Thoracic aorta (tissue), 2 donors: ENCODE measurements around the gene FOXF2. TPM values are rescaled to one million over a fixed set of nuclear protein-coding genes. Genes with fewer than 3 reads are reported as not detected.

Experiments
- ATAC-seq: fragments of 150-250 bp; one replicate; pipeline ENCODE4 v1.8.0; 2017; ENCODE audit warnings: low read depth; ENCODE audit not compliant: insufficient number of reproducible peaks, low FRiP score
- DNase-seq: peaks from one replicate; pipeline ENCODE4 v3.0.0-alpha.2; 2020; ENCODE audit warnings: low spot score
- H3K27ac ChIP-seq, 2 donors: fragments of 200-600 bp; sonication (generic); 1 replicate in 1 of 2; 2 replicates in 1 of 2; pipeline ENCODE4 v1.5.1; 2016; ENCODE audit warnings: mild to moderate bottlenecking in 2 of 2, moderate library complexity in 2 of 2
- H3K27me3 ChIP-seq: fragments of 200-600 bp; sonication (generic); replicated peaks from 2 replicates; pipeline ENCODE4 v1.6.0; 2016; ENCODE audit warnings: mild to moderate bottlenecking; ENCODE audit not compliant: insufficient read depth
- H3K36me3 ChIP-seq: fragments of 200-600 bp; sonication (generic); one replicate; pipeline ENCODE4 v1.5.1; 2016
- H3K4me1 ChIP-seq, 2 donors: fragments of 200-600 bp; sonication (generic); 1 replicate in 1 of 2; 2 replicates in 1 of 2; pipeline versions ENCODE4 v1.5.1 to v1.6.0; 2016; ENCODE audit warnings: low read depth in 2 of 2, mild to moderate bottlenecking in 1 of 2; ENCODE audit not compliant: control insufficient read depth in 1 of 2
- H3K4me3 ChIP-seq: fragments of 200-600 bp; sonication (generic); 2 replicates; pipeline ENCODE4 v1.5.1; 2016; ENCODE audit warnings: mild to moderate bottlenecking
- H3K9me3 ChIP-seq: fragments of 200-600 bp; sonication (generic); 2 replicates; pipeline ENCODE4 v1.5.1; 2016
- total RNA-seq, 2 donors: library from RNA; depleted of rRNA; stranded (reverse); fragments of >200 nt; gene quantifications; one replicate each; pipeline versions ENCODE4 v1.1.0 to v1.2.3, GENCODE V29; 2016
- TF ChIP-seq, protein P1 (sequence below): fragments of 200-600 bp; sonication (generic); IDR thresholded peaks from one replicate; pipeline ENCODE4 v1.5.1; 2019; ENCODE audit warnings: antibody characterized with exemption

The FOXF2 gene
- total RNA-seq, 2 donors from 2014 or later, result 0.41 TPM; not detected in 1

DNA sequence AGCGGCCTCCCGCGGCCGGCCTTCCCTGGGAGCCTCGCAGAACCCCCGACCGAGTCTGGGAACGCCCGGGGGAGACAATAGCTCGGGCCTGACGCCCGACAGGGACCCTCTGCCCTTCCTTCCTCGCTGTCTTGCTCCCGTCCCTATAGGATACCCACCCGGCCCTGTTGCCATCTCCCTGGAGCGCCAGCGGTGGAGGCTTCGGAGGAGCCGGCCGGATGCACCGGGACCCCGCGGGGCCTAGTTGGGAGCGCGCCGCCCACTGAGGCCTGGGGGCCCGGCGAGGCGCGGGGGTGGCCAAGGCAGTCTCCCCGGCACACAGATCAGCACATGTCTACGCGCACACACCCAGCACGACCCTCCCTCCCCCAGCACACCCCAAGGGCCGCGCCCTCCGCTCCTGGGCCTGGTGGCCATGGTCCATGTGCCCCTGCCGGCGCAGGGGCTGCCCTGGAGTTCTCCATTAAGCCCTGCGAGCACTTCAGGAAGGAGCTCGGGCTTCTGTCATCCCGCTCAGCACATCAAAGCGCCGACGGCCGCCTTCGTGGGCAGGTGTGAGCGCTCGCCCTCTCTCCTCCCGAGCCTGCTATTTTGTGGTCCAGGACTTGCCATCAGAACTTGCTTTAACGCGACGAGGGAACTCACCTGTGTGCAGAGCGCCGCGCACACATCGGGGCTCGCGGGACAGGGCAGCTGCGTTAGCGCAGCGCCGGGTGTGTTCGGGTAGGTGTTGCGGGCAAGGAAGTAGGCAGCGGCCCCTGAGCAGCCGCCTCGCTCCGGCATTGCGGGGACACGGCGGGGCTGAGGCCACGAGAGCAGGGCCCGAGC is 3.7 kb downstream of the FOXF2 start:
- no peaks in the 10 kb centered on the region for H3K9me3 ChIP-seq
- TF ChIP-seq, protein P1, sequence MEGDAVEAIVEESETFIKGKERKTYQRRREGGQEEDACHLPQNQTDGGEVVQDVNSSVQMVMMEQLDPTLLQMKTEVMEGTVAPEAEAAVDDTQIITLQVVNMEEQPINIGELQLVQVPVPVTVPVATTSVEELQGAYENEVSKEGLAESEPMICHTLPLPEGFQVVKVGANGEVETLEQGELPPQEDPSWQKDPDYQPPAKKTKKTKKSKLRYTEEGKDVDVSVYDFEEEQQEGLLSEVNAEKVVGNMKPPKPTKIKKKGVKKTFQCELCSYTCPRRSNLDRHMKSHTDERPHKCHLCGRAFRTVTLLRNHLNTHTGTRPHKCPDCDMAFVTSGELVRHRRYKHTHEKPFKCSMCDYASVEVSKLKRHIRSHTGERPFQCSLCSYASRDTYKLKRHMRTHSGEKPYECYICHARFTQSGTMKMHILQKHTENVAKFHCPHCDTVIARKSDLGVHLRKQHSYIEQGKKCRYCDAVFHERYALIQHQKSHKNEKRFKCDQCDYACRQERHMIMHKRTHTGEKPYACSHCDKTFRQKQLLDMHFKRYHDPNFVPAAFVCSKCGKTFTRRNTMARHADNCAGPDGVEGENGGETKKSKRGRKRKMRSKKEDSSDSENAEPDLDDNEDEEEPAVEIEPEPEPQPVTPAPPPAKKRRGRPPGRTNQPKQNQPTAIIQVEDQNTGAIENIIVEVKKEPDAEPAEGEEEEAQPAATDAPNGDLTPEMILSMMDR, result no peak
- H3K27ac ChIP-seq, result no peak overlapping the region
- peaks cover 14 to 35% of the 10 kb centered on the region in 2 donors for H3K4me1 ChIP-seq
- peaks cover 36% of the 10 kb centered on the region for H3K27me3 ChIP-seq
- no peak for ATAC-seq
- no peak for DNase-seq
- no peaks in the 10 kb centered on the region for H3K36me3 ChIP-seq
- H3K4me3 ChIP-seq, result peak overlapping the region; percentile 55

DNA sequence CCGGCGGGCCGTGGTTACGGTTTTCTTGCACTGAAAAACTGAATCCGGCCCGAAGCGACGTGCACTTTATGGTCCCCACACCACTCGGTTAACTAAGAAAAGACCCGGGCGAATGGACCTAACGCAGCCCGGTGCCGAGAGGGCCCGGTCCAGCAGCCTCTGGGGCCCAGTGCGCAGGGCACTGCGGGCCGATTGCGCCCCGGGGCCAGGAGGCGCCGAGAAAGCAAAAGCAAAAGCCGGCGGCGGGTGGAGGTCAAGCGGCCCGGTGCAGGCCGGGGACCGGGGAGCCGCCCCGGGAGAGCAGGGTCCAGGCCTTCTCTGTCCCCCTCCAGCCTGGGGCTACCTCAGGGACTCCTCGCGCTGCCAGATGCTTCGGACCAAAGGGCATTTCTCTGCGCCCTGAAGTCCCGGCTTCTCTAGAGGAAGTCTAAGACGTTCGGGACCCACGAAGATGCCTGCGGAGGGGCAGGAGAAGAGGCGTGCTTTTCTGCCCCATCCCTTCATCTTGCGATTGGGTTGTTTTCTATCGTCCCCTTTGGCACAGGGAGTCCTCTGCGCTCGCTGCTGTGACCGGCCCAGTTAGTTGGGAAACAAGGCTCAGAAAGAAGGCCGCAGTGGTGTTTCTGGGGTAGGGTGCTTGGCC is 4.4 kb downstream of the FOXF2 start:
- ATAC-seq (no peak), DNase-seq (no peak)
- no peaks in the 10 kb centered on the region for H3K36me3 ChIP-seq
- peak overlapping the region; percentile 55 for H3K4me3 ChIP-seq
- no peaks in the 10 kb centered on the region for H3K9me3 ChIP-seq
- TF ChIP-seq, protein P1, result no peak
- H3K27me3 ChIP-seq, result peaks cover 36% of the 10 kb centered on the region
- peaks cover 12 to 29% of the 10 kb centered on the region in 2 donors for H3K4me1 ChIP-seq
- H3K27ac ChIP-seq, result no peak overlapping the region

DNA sequence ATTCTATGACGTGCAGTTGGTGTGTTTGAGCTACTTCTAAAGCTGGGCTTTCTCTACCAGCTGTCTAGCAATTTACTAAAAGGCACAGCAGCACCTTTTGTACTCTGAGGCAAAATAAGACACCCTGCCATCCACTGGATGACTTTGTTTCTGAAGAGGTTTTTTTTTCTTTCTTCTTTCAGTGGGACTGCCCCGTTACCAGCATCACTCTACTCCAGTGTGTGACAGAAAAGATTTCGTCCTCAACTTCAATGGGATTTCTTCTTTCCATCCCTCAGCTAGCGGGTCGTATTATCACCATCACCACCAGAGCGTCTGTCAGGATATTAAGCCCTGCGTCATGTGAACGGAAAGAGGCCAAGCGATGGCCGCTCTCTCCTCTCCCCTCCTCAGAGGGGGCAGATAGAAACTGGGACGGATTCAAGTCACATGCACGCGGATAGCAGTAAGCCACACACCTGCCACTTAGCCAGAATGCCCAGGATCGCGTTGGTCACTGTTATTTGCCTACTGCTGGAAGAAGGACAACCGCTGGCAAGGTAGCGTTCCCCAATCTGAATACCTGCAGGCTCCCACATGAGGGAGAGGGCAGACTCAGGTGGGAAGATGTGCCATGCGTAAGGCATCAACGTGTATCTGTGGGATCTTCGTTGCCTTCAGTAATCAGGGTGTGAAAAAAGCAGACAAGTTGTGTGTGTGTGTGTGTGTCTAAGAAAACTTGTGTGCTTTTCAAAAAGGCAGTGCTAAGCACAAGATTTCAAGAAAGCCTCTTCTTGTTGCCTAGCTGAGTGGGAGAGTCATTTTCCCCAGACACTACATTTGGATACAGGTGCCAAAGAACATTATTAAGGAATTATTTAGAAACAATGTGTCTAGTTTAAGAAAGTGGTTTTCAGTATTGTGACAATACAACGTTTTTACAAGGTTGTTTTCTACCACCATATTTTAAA is 5.4 kb downstream of the FOXF2 start:
- Histone ChIP-seq H3K4me1 (peaks cover 7 to 25% of the 10 kb centered on the region in 2 donors), H3K9me3 (no peaks in the 10 kb centered on the region)
- ATAC-seq, result no peak

DNA sequence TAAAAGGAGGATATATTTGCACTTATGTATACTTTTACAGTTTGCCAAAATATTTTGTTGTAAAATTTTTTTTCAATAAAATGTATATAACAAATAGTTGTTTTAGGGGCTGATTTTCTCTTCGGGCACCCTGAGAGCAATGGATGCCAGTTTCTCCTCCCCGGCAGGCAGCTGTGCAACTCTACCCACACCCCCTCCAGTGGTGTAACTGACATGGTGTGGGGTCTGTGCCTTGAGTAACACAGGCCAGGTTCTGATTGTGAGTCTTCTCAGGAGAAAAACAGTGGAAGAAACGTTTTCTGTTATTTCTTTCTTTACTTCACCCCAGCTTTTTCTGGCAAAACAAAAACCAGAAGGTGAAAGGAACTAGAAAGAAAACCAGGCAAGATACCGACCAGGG is 6.1 kb downstream of the FOXF2 start:
- Histone ChIP-seq H3K36me3 (no peaks in the 10 kb centered on the region), H3K27ac (no peak overlapping the region), H3K9me3 (no peaks in the 10 kb centered on the region), H3K4me3 (no peak overlapping the region), H3K27me3 (peaks cover 32% of the 10 kb centered on the region), H3K4me1 (peaks cover 4 to 18% of the 10 kb centered on the region in 2 donors)
- no peak for ATAC-seq
- DNase-seq, result no peak
- TF ChIP-seq, protein P1, result no peak

More for the DNA sequence above, 5.4 kb downstream of the FOXF2 start:
- Histone ChIP-seq H3K36me3 (no peaks in the 10 kb centered on the region), H3K4me3 (no peak overlapping the region), H3K27me3 (peaks cover 32% of the 10 kb centered on the region), H3K27ac (no peak overlapping the region)
- DNase-seq, result no peak
- TF ChIP-seq, protein P1, result no peak
